Measurements from ENCODE around the gene COL25A1. TPM values are rescaled to one million over a fixed set of nuclear protein-coding genes. Genes with fewer than 3 reads are reported as not detected.
A peak's percentile ranks its signal among the peaks of the same experiment; 100 is the strongest.
"Not testable (repeated sequence)": the region's sequence is repeated elsewhere in the genome, so short reads cannot be mapped to it uniquely, and the experiment has no call there.

The COL25A1 gene
- total RNA-seq, 1 donor from 2014 or later: 3.9 TPM

- no peak for TF ChIP-seq CTCF (IDR thresholded peaks at IDR 0.05; ENCODE audit: unreplicated experiment)
- Mint-ChIP-seq H3K36me3 (ENCODE audit: insufficient read depth) (no peaks in the 10 kb centered on the region), H3K27me3 (no peaks in the 10 kb centered on the region), H3K4me1 (ENCODE audit: low read depth) (peaks cover 12% of the 10 kb centered on the region), H3K4me3 (ENCODE audit: low read depth) (no peak overlapping the region), H3K27ac (no peak overlapping the region), H3K9me3 (ENCODE audit: low read depth) (no peaks in the 10 kb centered on the region)
- no peak for DNase-seq (ENCODE audit: low spot score, unreplicated experiment)
Measured at GRCh38 chr4:109079201-109079600, 223.3 kb downstream of the COL25A1 start.

GRCh38 chr4:109078724-109079123 is 223.7 kb downstream of the COL25A1 start:
- peak overlapping the region; percentile 15 for H3K27ac Mint-ChIP-seq
- DNase-seq (ENCODE audit: low spot score, unreplicated experiment): no peak
- peaks cover under 1% of the 10 kb centered on the region for H3K9me3 Mint-ChIP-seq (ENCODE audit: low read depth)
- no peaks in the 10 kb centered on the region for H3K36me3 Mint-ChIP-seq (ENCODE audit: insufficient read depth)
- peaks cover 12% of the 10 kb centered on the region for H3K4me1 Mint-ChIP-seq (ENCODE audit: low read depth)
- no peaks in the 10 kb centered on the region for H3K27me3 Mint-ChIP-seq
- no peak overlapping the region for H3K4me3 Mint-ChIP-seq (ENCODE audit: low read depth)
- no peak for TF ChIP-seq CTCF (IDR thresholded peaks at IDR 0.05; ENCODE audit: unreplicated experiment)

- no peak for DNase-seq (ENCODE audit: low spot score, unreplicated experiment)
- peaks cover 3% of the 10 kb centered on the region for H3K9me3 Mint-ChIP-seq (ENCODE audit: low read depth)
- TF ChIP-seq CTCF (IDR thresholded peaks at IDR 0.05; ENCODE audit: unreplicated experiment): no peak
- no peak overlapping the region for H3K27ac Mint-ChIP-seq
- H3K4me3 Mint-ChIP-seq (ENCODE audit: low read depth): no peak overlapping the region
- no peaks in the 10 kb centered on the region for H3K27me3 Mint-ChIP-seq
- peaks cover 12% of the 10 kb centered on the region for H3K4me1 Mint-ChIP-seq (ENCODE audit: low read depth)
- no peaks in the 10 kb centered on the region for H3K36me3 Mint-ChIP-seq (ENCODE audit: insufficient read depth)
Measured at GRCh38 chr4:109077505-109077904, 225.0 kb downstream of the COL25A1 start.

GRCh38 chr4:109076709-109077108 is 225.7 kb downstream of the COL25A1 start:
- H3K27me3 Mint-ChIP-seq; DNase-seq (ENCODE audit: low spot score, unreplicated experiment); H3K4me3 Mint-ChIP-seq (ENCODE audit: low read depth); H3K27ac Mint-ChIP-seq; H3K9me3 Mint-ChIP-seq (ENCODE audit: low read depth); H3K36me3 Mint-ChIP-seq (ENCODE audit: insufficient read depth): not testable (repeated sequence)
- H3K4me1 Mint-ChIP-seq (ENCODE audit: low read depth): peaks cover 12% of the 10 kb centered on the region

- peaks cover 3% of the 10 kb centered on the region for H3K9me3 Mint-ChIP-seq (ENCODE audit: low read depth)
- H3K4me3 Mint-ChIP-seq (ENCODE audit: low read depth): no peak overlapping the region
- peaks cover 12% of the 10 kb centered on the region for H3K4me1 Mint-ChIP-seq (ENCODE audit: low read depth)
- no peaks in the 10 kb centered on the region for H3K36me3 Mint-ChIP-seq (ENCODE audit: insufficient read depth)
- DNase-seq (ENCODE audit: low spot score, unreplicated experiment): no peak
- no peaks in the 10 kb centered on the region for H3K27me3 Mint-ChIP-seq
- TF ChIP-seq CTCF (IDR thresholded peaks at IDR 0.05; ENCODE audit: unreplicated experiment): no peak
- no peak overlapping the region for H3K27ac Mint-ChIP-seq
Measured at GRCh38 chr4:109075621-109076020, 226.8 kb downstream of the COL25A1 start.

- H3K36me3 Mint-ChIP-seq (ENCODE audit: insufficient read depth): no peaks in the 10 kb centered on the region
- no peak overlapping the region for H3K27ac Mint-ChIP-seq
Measured at GRCh38 chr4:109072595-109072994, 229.9 kb downstream of the COL25A1 start.

GRCh38 chr4:109070677-109071076 is 231.8 kb downstream of the COL25A1 start:
- H3K27ac Mint-ChIP-seq; H3K4me3 Mint-ChIP-seq (ENCODE audit: low read depth); H3K36me3 Mint-ChIP-seq (ENCODE audit: insufficient read depth); H3K9me3 Mint-ChIP-seq (ENCODE audit: low read depth); H3K27me3 Mint-ChIP-seq; H3K4me1 Mint-ChIP-seq (ENCODE audit: low read depth); DNase-seq (ENCODE audit: low spot score, unreplicated experiment): not testable (repeated sequence)

More at GRCh38 chr4:109072595-109072994, 229.9 kb downstream of the COL25A1 start:
- Mint-ChIP-seq H3K9me3 (ENCODE audit: low read depth) (peaks cover 3% of the 10 kb centered on the region), H3K4me3 (ENCODE audit: low read depth) (no peak overlapping the region), H3K27me3 (no peaks in the 10 kb centered on the region), H3K4me1 (ENCODE audit: low read depth) (no peaks in the 10 kb centered on the region)
- DNase-seq (ENCODE audit: low spot score, unreplicated experiment): no peak
- no peak for TF ChIP-seq CTCF (IDR thresholded peaks at IDR 0.05; ENCODE audit: unreplicated experiment)
